GM10266 (cell line): ENCODE results near the gene SPATA9.

Experiments
- DNase-seq: peaks from one replicate; pipeline ENCODE4 v3.0.0; 2012; ENCODE audit errors: extremely low spot score
- CTCF ChIP-seq: IDR thresholded peaks from 2 replicates; pipeline ENCODE4 v1.5.1; 2012; ENCODE audit warnings: mild to moderate bottlenecking, low read depth; ENCODE audit not compliant: control insufficient read depth, insufficient read depth; ENCODE audit errors: missing control alignments

SPATA9 gene

GRCh38 chr5:95704150-95704549 lies 21.4 kb upstream of the SPATA9 start:
- no peak for TF ChIP-seq CTCF
- DNase-seq, result no peak

DNA sequence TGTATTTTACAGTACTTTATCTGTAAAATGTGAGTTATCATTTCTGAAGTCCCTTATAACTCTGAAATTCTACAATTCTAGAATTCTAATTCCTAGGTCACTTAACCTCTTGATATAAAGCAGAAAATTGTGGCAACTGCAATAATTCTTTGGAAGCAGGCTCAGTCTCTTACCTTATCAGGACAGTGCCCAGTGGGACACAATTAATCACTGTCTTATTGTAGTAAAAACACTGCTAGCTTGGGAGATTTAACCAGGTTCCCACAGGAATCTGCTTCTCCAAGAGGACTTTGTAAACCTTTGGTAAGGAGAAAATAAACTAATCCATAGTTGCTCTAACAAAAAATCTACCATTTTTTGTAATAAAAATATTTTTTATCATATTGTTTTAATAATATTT lies 18.3 kb upstream of the SPATA9 start:
- no peak for DNase-seq
- no peak for TF ChIP-seq CTCF

- no peak for DNase-seq
- TF ChIP-seq CTCF, result no peak
Measured at GRCh38 chr5:95699337-95699736, 16.5 kb upstream of the SPATA9 start.

- no peak for TF ChIP-seq CTCF
- DNase-seq, result no peak
Measured at GRCh38 chr5:95697781-95698681, 15.2 kb upstream of the SPATA9 start.

DNA sequence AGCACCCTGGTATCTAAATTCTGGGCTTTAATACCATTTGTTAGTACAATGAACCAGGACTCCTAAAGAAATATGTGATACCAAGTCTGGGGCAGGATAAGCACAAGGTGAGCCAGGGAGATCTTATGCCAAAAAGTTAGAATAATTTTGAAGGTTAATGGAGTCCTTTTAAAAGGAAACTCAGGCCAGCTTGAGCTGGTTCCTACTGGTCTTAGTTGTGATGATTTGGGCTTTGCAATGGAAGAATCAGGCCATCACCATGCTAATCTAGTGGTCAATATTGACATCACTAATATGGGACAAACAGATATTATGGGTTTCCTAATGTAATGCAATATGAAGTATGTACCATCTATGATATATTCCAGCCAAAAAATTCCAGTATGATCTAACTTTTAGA lies 7.5 kb upstream of the SPATA9 start:
- DNase-seq, result no peak

GRCh38 chr5:95689680-95690079 lies 6.9 kb upstream of the SPATA9 start:
- no peak for TF ChIP-seq CTCF
- no peak for DNase-seq

More for the DNA sequence above, 7.5 kb upstream of the SPATA9 start:
- TF ChIP-seq CTCF, result no peak

GRCh38 chr5:95686651-95687050 lies 3.9 kb upstream of the SPATA9 start:
- no peak for TF ChIP-seq CTCF

More at GRCh38 chr5:95686651-95687050, 3.9 kb upstream of the SPATA9 start:
- DNase-seq, result no peak
